HepG2 (cell line): Measurements from ENCODE around the gene SLC13A5. TPM values are rescaled to one million over a fixed set of nuclear protein-coding genes. Genes with fewer than 3 reads are reported as not detected.

Experiments
- ARNT ChIP-seq: fragments of 450-650 bp; IDR thresholded peaks from 2 replicates; pipeline ENCODE4 v1.6.1; 2017
- CREBL2 ChIP-seq: sonication (generic); formaldehyde crosslinking; IDR thresholded peaks from 2 replicates; pipeline ENCODE4 v1.8.1; 2023; ENCODE audit warnings: missing genetic modification reagents, mild to moderate bottlenecking, borderline replicate concordance
- ELF4 ChIP-seq: sonication (generic); formaldehyde crosslinking; IDR thresholded peaks from 2 replicates; pipeline ENCODE4 v1.5.0; 2020; ENCODE audit warnings: missing genetic modification reagents, mild to moderate bottlenecking, moderate library complexity, borderline replicate concordance
- FOXK1 ChIP-seq: sonication (generic); formaldehyde crosslinking; IDR thresholded peaks from 2 replicates; pipeline ENCODE4 v1.4.0; 2020; ENCODE audit warnings: low read depth, missing genetic modification reagents, borderline replicate concordance
- HNRNPL ChIP-seq: fragments of 200-400 bp; formaldehyde crosslinking; IDR thresholded peaks from 2 replicates; pipeline ENCODE4 v1.6.1; 2017; ENCODE audit warnings: mild to moderate bottlenecking, low read depth, low read length
- HOXA5 ChIP-seq: sonication (generic); formaldehyde crosslinking; IDR thresholded peaks from 2 replicates; pipeline ENCODE4 v1.4.0; 2020; ENCODE audit warnings: missing genetic modification reagents
- KMT2B ChIP-seq: IDR thresholded peaks from 2 replicates; pipeline ENCODE4 v1.6.1; 2016; ENCODE audit warnings: missing genetic modification reagents, missing compliant biosample characterization
- MLXIP ChIP-seq: sonication (generic); formaldehyde crosslinking; IDR thresholded peaks from 2 replicates; pipeline ENCODE4 v1.9.0; 2021; ENCODE audit warnings: missing genetic modification reagents, borderline replicate concordance
- SMAD9 ChIP-seq: sonication (generic); formaldehyde crosslinking; IDR thresholded peaks from 2 replicates; pipeline ENCODE4 v1.5.1; 2020; ENCODE audit warnings: mild to moderate bottlenecking, missing genetic modification reagents
- TRIM24 ChIP-seq: sonication (generic); formaldehyde crosslinking; IDR thresholded peaks from 2 replicates; pipeline ENCODE4 v1.8.0; 2022; ENCODE audit warnings: mild to moderate bottlenecking, missing genetic modification reagents
- ZFP36 ChIP-seq: fragments of 150-350 bp; IDR thresholded peaks from 2 replicates; pipeline ENCODE4 v1.6.1; 2018; ENCODE audit warnings: borderline replicate concordance, low read length, low read depth; ENCODE audit not compliant: partially characterized antibody
- ZFP36L2 ChIP-seq: sonication (generic); formaldehyde crosslinking; IDR thresholded peaks from 2 replicates; pipeline ENCODE4 v1.4.0; 2020; ENCODE audit warnings: missing genetic modification reagents
- ZFP90 ChIP-seq: sonication (generic); formaldehyde crosslinking; IDR thresholded peaks from 2 replicates; pipeline ENCODE4 v1.8.0; 2022; ENCODE audit warnings: missing genetic modification reagents, mild to moderate bottlenecking, inconsistent platforms, borderline replicate concordance
- ZNF318 ChIP-seq: sonication (generic); formaldehyde crosslinking; IDR thresholded peaks from 2 replicates; pipeline ENCODE4 v1.4.0; 2020; ENCODE audit warnings: mild to moderate bottlenecking, missing genetic modification reagents
- ZNF557 ChIP-seq: sonication (generic); formaldehyde crosslinking; IDR thresholded peaks from 2 replicates; pipeline ENCODE4 v1.4.0; 2020; ENCODE audit warnings: missing genetic modification reagents
- ZNF563 ChIP-seq: sonication (generic); formaldehyde crosslinking; IDR thresholded peaks from 2 replicates; pipeline ENCODE4 v1.8.0; 2022; ENCODE audit warnings: mild to moderate bottlenecking, moderate library complexity, missing genetic modification reagents
- ZNF768 ChIP-seq: sonication (generic); formaldehyde crosslinking; IDR thresholded peaks from 2 replicates; pipeline ENCODE4 v1.4.0; 2020; ENCODE audit warnings: missing genetic modification reagents
- ZNF775 ChIP-seq: sonication (generic); formaldehyde crosslinking; IDR thresholded peaks from 2 replicates; pipeline ENCODE4 v1.4.0; 2020; ENCODE audit warnings: missing genetic modification reagents, mild to moderate bottlenecking, moderate library complexity, borderline replicate concordance
- ZNF792 ChIP-seq: IDR thresholded peaks from 2 replicates; pipeline ENCODE4 v1.6.1; 2016
- ZSCAN30 ChIP-seq: sonication (generic); formaldehyde crosslinking; IDR thresholded peaks from 2 replicates; pipeline ENCODE4 v1.5.0; 2020; ENCODE audit warnings: mild to moderate bottlenecking, missing genetic modification reagents
- polyA plus RNA-seq, 8 experiments: library from polyadenylated mRNA; depleted of rRNA in 3 of 8; stranded (reverse) in 7 of 8; unstranded in 1 of 8; fragments of >200 nt; fragmentation: Illumina TruSeq in 4 of 8; extraction: Trizol in 4 of 8; gene quantifications; 2 replicates each; pipeline versions ENCODE4 v1.2.1 to v1.2.3, GENCODE V29; 2011 to 2016; ENCODE audit warnings: low read depth in 4 of 8, missing spikeins in 1 of 8, mixed read lengths in 1 of 8; ENCODE audit not compliant: insufficient read depth in 1 of 8
- total RNA-seq, 5 experiments: library from RNA; depleted of rRNA; stranded (reverse); fragments of >200 nt; fragmentation: Illumina TruSeq; extraction: Trizol; gene quantifications; 2 replicates each; pipeline ENCODE4 v1.2.3, GENCODE V29; 2016; ENCODE audit warnings: low read depth in 1 of 5

Gene SLC13A5
- total and polyA plus RNA-seq, 2 of the 13 experiments (the other 11 are each of a cell fraction or from before 2014, with no cell fraction given): 42.8 to 310 TPM

GRCh38 chr17:6683081-6683684, 30.0 kb downstream of the SLC13A5 start (continued):
- TF ChIP-seq ZNF318 (CRISPR knock-in tag) (no peak), ZNF563 (CRISPR knock-in tag) (no peak), ELF4 (CRISPR knock-in tag) (no peak), ZNF557 (no peak), ZNF768 (CRISPR knock-in tag) (no peak), KMT2B (no peak), SMAD9 (CRISPR knock-in tag) (no peak), HOXA5 (CRISPR knock-in tag) (peak; percentile 65; the same call in 1 of the 2 replicates), ZNF775 (CRISPR knock-in tag) (no peak), TRIM24 (CRISPR knock-in tag) (no peak), ZFP36 (no peak), ZFP90 (CRISPR knock-in tag) (no peak; the same call in 1 of the 2 replicates), CREBL2 (CRISPR knock-in tag) (no peak), ZNF792 (no peak), FOXK1 (CRISPR knock-in tag) (0 out of 2 replicates have a peak, but pooled peaks have one; percentile 22), ARNT (no peak), MLXIP (no peak), HNRNPL (no peak), ZSCAN30 (CRISPR knock-in tag) (no peak), ZFP36L2 (CRISPR knock-in tag) (no peak)
